Measurements from ENCODE around the gene MUC22.

- TF ChIP-seq CTCF (conservative IDR thresholded peaks at IDR 0.05 in 1 of 2, IDR thresholded peaks at IDR 0.05 in 1 of 2; ENCODE audit: low read depth in 1 of 2, low read length in 2 of 2) (no peak), EZH2 (IDR thresholded peaks at IDR 0.05; ENCODE audit: low read length, missing control alignments) (no peak)
These were observed 65.3 kb downstream of the MUC22 start for GRCh38 chr6:31075528-31075927.

All from fibroblast of lung (primary cell).